ENCODE results near the gene CCDC30.
"Not testable (repeated sequence)": the region's sequence is repeated elsewhere in the genome, so short reads cannot be mapped to it uniquely, and the experiment has no call there.

CCDC30 gene

DNA sequence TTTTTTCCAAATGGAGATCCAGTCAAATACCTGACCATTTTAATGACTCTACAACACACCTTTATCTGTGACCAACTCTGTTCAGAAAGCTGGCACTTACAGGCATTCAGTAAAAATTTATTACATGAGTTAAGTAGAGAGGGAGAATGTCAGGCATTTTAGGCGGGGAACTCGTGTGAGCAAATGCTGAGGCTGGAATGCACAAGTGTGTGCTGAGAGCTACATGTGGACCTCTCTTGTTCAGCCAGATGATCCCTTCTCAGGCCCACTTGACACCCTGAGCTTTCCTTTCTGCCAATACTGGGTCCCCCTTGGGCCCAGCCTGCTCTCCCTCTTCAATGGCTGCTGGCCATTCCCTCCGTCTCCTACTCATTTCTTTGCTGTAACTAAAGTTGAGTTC is 206.8 kb downstream of the CCDC30 start:
- no peaks in the 10 kb centered on the region for H3K4me1 ChIP-seq (ENCODE audit: control insufficient read depth, low read depth, low read length)
- H3K27ac ChIP-seq (ENCODE audit: low read length), result no peak overlapping the region
- no peaks in the 10 kb centered on the region for H3K9me3 ChIP-seq (ENCODE audit: control insufficient read depth, low read depth, low read length)
- no peaks in the 10 kb centered on the region for H3K27me3 ChIP-seq (ENCODE audit: control insufficient read depth, insufficient read depth, low read length)
- H3K4me3 ChIP-seq (ENCODE audit: low read length), result no peak overlapping the region
- peaks cover 49% of the 10 kb centered on the region for H3K36me3 ChIP-seq (ENCODE audit: control insufficient read depth, low read depth, low read length)
- no peak overlapping the region for H3K9ac ChIP-seq (ENCODE audit: low read length)

DNA sequence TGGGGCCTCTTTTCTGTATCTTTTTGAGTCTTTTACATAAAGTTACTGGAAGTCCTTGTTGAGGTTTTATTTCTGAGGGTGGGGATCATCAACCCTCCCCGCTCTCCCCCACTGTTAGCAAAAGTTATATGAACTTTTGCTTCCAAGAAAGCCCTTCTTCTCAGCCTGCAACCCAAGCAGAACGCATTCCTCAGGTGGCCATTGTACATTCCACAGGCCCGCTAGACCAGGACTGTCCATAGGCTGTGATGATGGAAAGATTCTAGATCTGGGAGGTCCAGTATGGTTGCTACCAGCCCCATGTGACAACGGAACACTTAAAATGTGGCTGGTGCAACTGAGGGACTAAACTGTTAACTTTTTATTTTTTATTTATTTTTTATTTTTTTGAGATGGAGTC is 207.3 kb downstream of the CCDC30 start:
- Histone ChIP-seq H3K9me3 (ENCODE audit: control insufficient read depth, low read depth, low read length) (no peaks in the 10 kb centered on the region), H3K36me3 (ENCODE audit: control insufficient read depth, low read depth, low read length) (peaks cover 49% of the 10 kb centered on the region), H3K9ac (ENCODE audit: low read length) (no peak overlapping the region), H3K4me1 (ENCODE audit: control insufficient read depth, low read depth, low read length) (no peaks in the 10 kb centered on the region), H3K4me3 (ENCODE audit: low read length) (no peak overlapping the region), H3K27ac (ENCODE audit: low read length) (no peak overlapping the region), H3K27me3 (ENCODE audit: control insufficient read depth, insufficient read depth, low read length) (no peaks in the 10 kb centered on the region)

DNA sequence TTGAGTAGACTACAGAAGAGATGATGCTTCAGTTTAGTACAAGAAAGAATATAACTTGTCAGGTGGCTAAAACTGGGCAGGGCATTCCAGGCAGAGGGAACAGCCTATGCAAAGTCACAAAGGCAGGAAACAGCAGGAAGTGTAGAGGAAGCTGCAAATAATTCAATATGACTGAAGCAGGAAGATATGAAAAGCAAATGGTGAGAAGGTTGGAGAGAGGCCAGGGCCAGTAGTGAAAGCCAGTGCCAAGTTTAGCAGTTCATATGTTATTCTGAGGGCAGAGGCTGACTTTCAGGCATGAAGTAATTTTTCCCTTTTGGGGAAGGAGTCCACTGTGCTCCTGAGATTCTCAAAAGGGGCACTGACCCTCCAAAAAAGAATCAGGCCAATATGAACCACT is 211.1 kb downstream of the CCDC30 start:
- Histone ChIP-seq H3K9ac (ENCODE audit: low read length) (no peak overlapping the region), H3K27ac (ENCODE audit: low read length) (no peak overlapping the region), H3K4me3 (ENCODE audit: low read length) (no peak overlapping the region), H3K36me3 (ENCODE audit: control insufficient read depth, low read depth, low read length) (peaks cover 22% of the 10 kb centered on the region), H3K9me3 (ENCODE audit: control insufficient read depth, low read depth, low read length) (no peaks in the 10 kb centered on the region), H3K4me1 (ENCODE audit: control insufficient read depth, low read depth, low read length) (no peaks in the 10 kb centered on the region), H3K27me3 (ENCODE audit: control insufficient read depth, insufficient read depth, low read length) (no peaks in the 10 kb centered on the region)

DNA sequence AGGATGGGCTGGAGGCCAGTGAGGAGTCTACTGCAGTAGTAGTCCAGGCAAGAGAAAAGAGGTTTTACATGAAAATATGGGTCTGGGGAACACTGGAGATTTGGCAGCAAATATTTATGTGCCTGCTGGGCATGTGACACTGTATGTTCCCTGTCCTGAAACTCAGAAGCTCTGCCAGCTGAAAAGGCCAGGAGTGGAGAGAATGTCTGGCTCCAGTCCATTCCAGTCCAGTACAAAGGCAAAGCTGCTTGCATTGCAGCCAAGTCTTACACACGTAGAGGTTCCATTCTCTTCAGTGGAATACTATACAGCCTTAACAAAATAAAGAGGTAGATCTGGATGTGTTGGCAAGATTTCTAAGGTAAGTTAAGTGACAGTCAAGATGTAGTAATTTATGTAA is 211.6 kb downstream of the CCDC30 start:
- H3K4me3 ChIP-seq (ENCODE audit: low read length), result no peak overlapping the region
- no peak overlapping the region for H3K27ac ChIP-seq (ENCODE audit: low read length)
- no peaks in the 10 kb centered on the region for H3K27me3 ChIP-seq (ENCODE audit: control insufficient read depth, insufficient read depth, low read length)
- H3K4me1 ChIP-seq (ENCODE audit: control insufficient read depth, low read depth, low read length), result no peaks in the 10 kb centered on the region
- no peak overlapping the region for H3K9ac ChIP-seq (ENCODE audit: low read length)
- no peaks in the 10 kb centered on the region for H3K9me3 ChIP-seq (ENCODE audit: control insufficient read depth, low read depth, low read length)
- peaks cover 22% of the 10 kb centered on the region for H3K36me3 ChIP-seq (ENCODE audit: control insufficient read depth, low read depth, low read length)

DNA sequence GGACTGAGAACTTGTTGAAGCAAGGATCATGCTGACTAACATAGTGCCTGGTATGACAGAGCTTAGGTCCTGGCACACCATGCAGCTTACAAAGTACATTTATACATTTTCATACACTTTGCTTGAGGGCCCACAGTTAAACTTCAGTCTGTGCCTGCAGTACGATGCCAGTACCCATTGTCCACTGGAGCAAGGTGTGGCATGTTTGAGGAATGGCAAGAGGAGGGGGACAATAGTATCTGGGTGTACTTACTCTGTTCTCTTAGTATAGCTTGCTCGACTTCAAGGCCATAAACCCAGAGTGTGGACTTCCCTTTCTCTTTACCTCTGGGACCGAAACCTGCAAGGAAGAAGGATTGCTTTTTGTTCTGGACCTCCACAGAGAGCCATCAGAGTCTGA is 212.4 kb downstream of the CCDC30 start:
- Histone ChIP-seq H3K27ac (ENCODE audit: low read length) (no peak overlapping the region), H3K4me3 (ENCODE audit: low read length) (no peak overlapping the region), H3K4me1 (ENCODE audit: control insufficient read depth, low read depth, low read length) (no peaks in the 10 kb centered on the region), H3K9ac (ENCODE audit: low read length) (no peak overlapping the region), H3K36me3 (ENCODE audit: control insufficient read depth, low read depth, low read length) (peaks cover 22% of the 10 kb centered on the region), H3K9me3 (ENCODE audit: control insufficient read depth, low read depth, low read length) (no peaks in the 10 kb centered on the region), H3K27me3 (ENCODE audit: control insufficient read depth, insufficient read depth, low read length) (no peaks in the 10 kb centered on the region)

DNA sequence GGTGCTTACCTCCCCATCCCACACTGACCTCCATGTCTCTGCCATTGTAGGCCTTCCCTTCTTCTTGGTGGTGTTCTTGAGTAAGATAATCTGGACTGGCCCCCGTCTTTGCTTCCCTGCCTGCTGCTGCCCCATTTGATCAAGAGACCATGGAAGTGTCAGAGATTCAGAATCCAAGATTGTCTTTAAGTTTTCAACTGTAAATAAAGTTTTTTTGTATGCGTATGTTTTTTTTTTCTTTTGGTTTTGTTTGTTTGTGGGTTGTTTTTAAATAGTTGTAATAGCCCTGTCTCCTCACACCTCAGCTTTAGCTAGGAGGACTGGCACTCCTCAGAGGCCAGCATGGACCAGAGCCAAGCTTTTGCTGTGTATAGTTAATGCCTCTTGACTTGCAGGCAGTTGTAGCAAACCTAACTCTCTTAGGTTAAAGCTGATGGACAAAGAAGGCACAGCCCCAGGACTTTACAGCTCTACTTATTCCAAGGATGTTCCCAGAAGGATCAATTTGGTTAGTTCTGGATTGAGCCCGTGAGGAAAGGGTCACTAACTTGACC is 213.5 kb downstream of the CCDC30 start:
- Histone ChIP-seq H3K27ac (ENCODE audit: low read length) (no peak overlapping the region), H3K9ac (ENCODE audit: low read length) (no peak overlapping the region)

DNA sequence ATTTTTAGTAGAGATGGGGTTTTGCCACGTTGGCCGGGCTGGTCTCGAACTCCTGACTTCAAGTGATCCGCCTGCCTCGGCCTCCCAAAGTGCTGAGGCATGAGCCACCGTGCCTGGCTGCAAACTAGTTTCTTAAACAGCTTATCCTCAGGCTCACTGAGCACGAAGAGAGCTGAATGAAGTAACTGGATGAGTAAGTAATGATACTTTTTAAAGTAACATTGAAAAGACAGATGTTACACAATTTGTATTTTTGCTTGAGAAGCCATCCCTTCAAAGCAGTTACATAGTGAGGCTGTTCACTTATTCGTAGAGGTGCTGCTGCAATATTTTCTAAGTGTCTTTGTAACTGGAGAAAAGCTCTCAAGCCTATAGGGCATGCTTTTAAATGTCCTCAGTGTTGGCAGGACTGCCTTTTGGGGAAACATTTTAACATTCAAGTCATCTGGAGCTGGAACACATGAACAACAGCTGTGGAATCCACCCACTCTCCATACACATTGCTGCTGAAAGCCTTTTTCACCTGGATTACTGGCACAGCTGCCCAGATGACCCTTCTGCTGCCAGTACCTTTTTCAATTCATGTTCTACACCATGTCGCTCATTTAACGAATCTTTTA is 216.4 kb downstream of the CCDC30 start:
- H3K27ac ChIP-seq (ENCODE audit: low read length), result no peak overlapping the region
- H3K27me3 ChIP-seq (ENCODE audit: control insufficient read depth, insufficient read depth, low read length), result no peaks in the 10 kb centered on the region
- no peak overlapping the region for H3K9ac ChIP-seq (ENCODE audit: low read length)
- peaks cover 5% of the 10 kb centered on the region for H3K4me1 ChIP-seq (ENCODE audit: control insufficient read depth, low read depth, low read length)
- H3K36me3 ChIP-seq (ENCODE audit: control insufficient read depth, low read depth, low read length), result peaks cover 26% of the 10 kb centered on the region
- H3K9me3 ChIP-seq (ENCODE audit: control insufficient read depth, low read depth, low read length), result no peaks in the 10 kb centered on the region
- H3K4me3 ChIP-seq (ENCODE audit: low read length), result no peak overlapping the region

More for the DNA sequence above, 213.5 kb downstream of the CCDC30 start:
- Histone ChIP-seq H3K36me3 (ENCODE audit: control insufficient read depth, low read depth, low read length) (peaks cover 22% of the 10 kb centered on the region), H3K9me3 (ENCODE audit: control insufficient read depth, low read depth, low read length) (no peaks in the 10 kb centered on the region), H3K4me3 (ENCODE audit: low read length) (no peak overlapping the region), H3K27me3 (ENCODE audit: control insufficient read depth, insufficient read depth, low read length) (no peaks in the 10 kb centered on the region), H3K4me1 (ENCODE audit: control insufficient read depth, low read depth, low read length) (no peaks in the 10 kb centered on the region)

DNA sequence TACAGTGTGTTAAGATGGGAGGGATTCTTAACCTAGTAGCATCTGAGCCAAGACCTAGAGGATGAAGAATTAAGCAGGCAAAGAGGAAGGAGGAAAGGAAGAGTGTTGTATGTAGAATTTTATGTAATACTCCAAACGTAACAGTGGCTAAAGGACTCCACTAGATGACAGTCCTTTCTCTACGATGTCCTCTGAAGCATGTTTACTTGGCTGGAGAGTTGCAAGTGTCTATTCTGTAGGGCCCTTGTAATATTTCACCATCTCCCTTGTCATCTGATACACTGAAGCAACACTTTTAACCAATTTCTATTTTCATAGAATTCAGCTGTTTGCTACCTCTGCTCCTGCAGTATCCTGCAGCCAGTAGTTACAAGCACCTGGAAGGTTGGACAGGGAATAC is 217.0 kb downstream of the CCDC30 start:
- no peaks in the 10 kb centered on the region for H3K27me3 ChIP-seq (ENCODE audit: control insufficient read depth, insufficient read depth, low read length)
- no peak overlapping the region for H3K27ac ChIP-seq (ENCODE audit: low read length)
- peaks cover 26% of the 10 kb centered on the region for H3K36me3 ChIP-seq (ENCODE audit: control insufficient read depth, low read depth, low read length)
- H3K4me1 ChIP-seq (ENCODE audit: control insufficient read depth, low read depth, low read length), result peaks cover 10% of the 10 kb centered on the region
- H3K4me3 ChIP-seq (ENCODE audit: low read length), result peak overlapping the region; percentile 97
- no peaks in the 10 kb centered on the region for H3K9me3 ChIP-seq (ENCODE audit: control insufficient read depth, low read depth, low read length)
- H3K9ac ChIP-seq (ENCODE audit: low read length), result no peak overlapping the region

DNA sequence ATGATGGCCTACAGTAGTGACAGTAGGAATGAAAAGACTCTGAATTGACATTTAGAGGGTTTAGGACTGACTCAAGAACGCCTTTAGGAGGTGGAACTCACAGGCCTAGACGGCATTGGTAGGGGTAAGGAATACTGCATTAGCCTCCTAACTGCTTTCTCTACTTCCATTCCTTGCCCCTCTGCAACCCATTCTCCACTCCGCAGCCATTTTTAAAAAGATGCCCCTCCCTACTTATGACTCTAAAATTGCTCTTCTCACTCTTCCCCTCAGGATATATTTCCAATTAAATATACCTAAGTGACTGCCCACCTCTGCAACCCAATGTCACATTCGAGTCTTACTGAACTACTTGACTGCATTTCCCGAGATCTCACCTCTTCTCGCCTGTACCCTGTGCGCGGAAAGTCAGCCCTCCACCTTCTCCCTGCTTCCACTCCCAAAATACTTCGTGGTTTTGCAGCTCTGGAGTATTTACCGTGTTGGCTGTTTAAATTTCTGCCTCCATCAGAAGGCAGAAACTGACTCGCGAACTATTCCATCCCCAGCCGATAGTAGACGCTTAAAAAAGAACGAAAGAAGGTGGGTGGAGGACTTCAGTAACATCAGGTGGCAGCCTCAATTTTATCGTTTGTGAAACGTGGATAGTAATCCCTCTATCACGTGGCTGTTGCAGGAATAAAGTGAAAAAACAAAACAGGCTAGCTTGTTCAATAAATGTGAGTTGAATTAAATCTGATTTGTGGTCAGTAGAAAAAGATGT is 218.0 kb downstream of the CCDC30 start:
- Histone ChIP-seq H3K36me3 (ENCODE audit: control insufficient read depth, low read depth, low read length) (peaks cover 28% of the 10 kb centered on the region), H3K27ac (ENCODE audit: low read length) (peak overlapping the region; percentile 96), H3K27me3 (ENCODE audit: control insufficient read depth, insufficient read depth, low read length) (no peaks in the 10 kb centered on the region), H3K9ac (ENCODE audit: low read length) (peak overlapping the region; percentile 99), H3K4me3 (ENCODE audit: low read length) (peak overlapping the region; percentile 97), H3K4me1 (ENCODE audit: control insufficient read depth, low read depth, low read length) (peaks cover 10% of the 10 kb centered on the region), H3K9me3 (ENCODE audit: control insufficient read depth, low read depth, low read length) (no peaks in the 10 kb centered on the region)

DNA sequence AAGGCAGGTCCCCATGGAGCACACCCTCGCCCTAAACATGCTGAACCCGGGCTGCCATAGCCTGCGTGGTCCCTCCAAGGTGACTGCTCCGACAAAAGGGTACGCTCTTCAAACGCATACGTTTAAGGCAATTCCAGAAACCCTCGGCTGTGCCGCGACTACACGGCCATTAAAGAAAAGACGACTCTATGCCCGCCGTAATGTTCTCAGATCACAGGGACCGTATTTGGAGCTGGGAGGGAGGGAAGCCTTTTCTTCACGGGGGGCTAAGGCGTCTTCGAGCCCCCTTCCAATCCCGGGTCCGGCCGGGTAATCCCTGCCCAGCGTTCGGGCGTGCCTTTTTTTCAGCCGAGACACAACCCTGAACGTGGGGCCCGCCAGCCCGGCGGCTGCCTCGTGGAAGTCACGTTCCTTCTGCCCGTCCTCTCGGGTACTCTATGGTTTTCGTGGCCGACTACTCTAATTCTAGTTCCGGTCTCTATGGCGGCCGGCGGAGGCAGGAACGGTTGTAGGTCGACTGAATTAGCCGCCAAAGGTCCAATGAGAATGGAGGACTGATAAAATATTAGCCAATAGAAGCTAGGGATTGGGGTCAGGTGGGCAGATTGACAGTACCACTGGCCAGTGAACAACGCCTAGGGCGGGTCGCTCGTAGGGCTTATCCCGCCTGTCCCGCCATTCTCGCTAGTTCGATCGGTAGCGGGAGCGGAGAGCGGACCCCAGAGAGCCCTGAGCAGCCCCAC is 218.8 kb downstream of the CCDC30 start, which contains the start of gene YBX1:
TSS of gene YBX1 (plus strand) at position 678 of the 743 bp plus-strand sequence. CDS start 148 bp downstream, outside the sequence.
- H3K9me3 ChIP-seq (ENCODE audit: control insufficient read depth, low read depth, low read length), result no peaks in the 10 kb centered on the region
- H3K27me3 ChIP-seq (ENCODE audit: control insufficient read depth, insufficient read depth, low read length), result no peaks in the 10 kb centered on the region
- peaks cover 36% of the 10 kb centered on the region for H3K36me3 ChIP-seq (ENCODE audit: control insufficient read depth, low read depth, low read length)
- peaks cover 17% of the 10 kb centered on the region for H3K4me1 ChIP-seq (ENCODE audit: control insufficient read depth, low read depth, low read length)
- H3K4me3 ChIP-seq (ENCODE audit: low read length), result peak within 1 kb of the TSS; percentile 97
- peak within 1 kb of the TSS; percentile 96 for H3K27ac ChIP-seq (ENCODE audit: low read length)
- peak within 1 kb of the TSS; percentile 99 for H3K9ac ChIP-seq (ENCODE audit: low read length)

DNA sequence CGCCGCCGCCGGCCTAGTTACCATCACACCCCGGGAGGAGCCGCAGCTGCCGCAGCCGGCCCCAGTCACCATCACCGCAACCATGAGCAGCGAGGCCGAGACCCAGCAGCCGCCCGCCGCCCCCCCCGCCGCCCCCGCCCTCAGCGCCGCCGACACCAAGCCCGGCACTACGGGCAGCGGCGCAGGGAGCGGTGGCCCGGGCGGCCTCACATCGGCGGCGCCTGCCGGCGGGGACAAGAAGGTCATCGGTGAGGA is 219.3 kb downstream of the CCDC30 start:
- not testable (repeated sequence) for H3K27ac ChIP-seq (ENCODE audit: low read length); H3K9me3 ChIP-seq (ENCODE audit: control insufficient read depth, low read depth, low read length); H3K27me3 ChIP-seq (ENCODE audit: control insufficient read depth, insufficient read depth, low read length)
- Histone ChIP-seq H3K4me3 (ENCODE audit: low read length) (peak overlapping the region; percentile 97), H3K9ac (ENCODE audit: low read length) (peak overlapping the region; percentile 99), H3K36me3 (ENCODE audit: control insufficient read depth, low read depth, low read length) (peaks cover 37% of the 10 kb centered on the region), H3K4me1 (ENCODE audit: control insufficient read depth, low read depth, low read length) (peaks cover 19% of the 10 kb centered on the region)
